ENCODE data around the gene POU4F3.

The POU4F3 gene

DNA sequence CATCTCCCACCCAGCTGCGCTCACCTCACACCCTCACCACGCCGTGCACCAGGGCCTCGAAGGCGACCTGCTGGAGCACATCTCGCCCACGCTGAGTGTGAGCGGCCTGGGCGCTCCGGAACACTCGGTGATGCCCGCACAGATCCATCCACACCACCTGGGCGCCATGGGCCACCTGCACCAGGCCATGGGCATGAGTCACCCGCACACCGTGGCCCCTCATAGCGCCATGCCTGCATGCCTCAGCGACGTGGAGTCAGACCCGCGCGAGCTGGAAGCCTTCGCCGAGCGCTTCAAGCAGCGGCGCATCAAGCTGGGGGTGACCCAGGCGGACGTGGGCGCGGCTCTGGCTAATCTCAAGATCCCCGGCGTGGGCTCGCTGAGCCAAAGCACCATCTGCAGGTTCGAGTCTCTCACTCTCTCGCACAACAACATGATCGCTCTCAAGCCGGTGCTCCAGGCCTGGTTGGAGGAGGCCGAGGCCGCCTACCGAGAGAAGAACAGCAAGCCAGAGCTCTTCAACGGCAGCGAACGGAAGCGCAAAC is 1.1 kb downstream of the POU4F3 start:
- DNase-seq (ENCODE audit: low read depth) = no peak

DNA sequence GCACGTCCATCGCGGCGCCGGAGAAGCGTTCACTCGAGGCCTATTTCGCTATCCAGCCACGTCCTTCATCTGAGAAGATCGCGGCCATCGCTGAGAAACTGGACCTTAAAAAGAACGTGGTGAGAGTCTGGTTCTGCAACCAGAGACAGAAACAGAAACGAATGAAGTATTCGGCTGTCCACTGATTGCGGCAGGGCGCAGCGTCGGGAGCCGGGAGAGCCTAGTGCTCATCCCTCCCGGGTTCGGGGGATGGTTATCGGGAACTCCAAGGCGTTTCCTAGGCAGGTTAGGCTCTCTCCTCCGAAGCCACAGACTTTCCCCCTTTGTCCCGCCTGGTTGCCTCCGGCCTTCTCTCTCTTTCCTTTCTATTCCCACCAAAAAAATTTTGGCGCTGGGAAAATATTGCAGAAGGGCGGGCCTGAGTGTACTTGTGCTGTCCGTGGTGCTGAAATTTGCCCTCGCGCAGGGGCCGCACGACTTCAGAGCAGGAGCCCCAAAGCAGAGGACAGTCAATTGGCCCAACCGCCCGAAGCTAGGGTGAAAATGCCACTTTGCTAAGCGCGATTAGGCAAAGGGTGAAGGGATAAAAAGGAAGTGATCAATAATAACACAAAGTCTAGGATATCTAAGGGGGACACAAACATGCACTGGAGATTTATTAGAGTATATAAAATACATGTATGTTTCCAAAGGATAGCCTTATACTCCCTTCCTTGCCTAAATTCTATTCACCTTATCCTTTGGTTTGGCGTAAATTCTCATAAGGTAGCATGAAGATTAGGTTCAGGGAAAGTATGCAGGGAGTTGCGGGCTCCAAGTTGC is 1.8 kb downstream of the POU4F3 start:
- DNase-seq (ENCODE audit: low read depth) = peak; percentile 10

DNA sequence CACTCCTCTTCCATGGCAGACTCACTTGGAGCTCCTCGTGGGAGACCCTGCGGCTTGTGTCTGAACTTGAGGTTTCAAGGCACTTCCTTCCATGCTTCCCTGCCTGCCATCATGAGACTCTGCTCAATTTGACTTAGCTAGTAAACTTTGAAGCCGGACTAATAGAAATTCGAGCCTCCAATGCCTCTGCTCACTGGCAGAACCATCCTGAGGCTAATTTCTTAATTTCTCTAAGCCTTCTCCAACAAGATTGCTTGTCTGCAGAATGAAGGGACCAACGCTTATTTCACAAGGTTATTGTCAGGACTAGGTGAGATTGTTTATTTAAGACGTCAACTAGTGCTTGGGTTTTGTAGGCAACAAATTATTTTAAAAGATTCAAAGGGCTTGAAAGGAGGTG is 3.2 kb downstream of the POU4F3 start:
- DNase-seq (ENCODE audit: low read depth) = no peak

DNA sequence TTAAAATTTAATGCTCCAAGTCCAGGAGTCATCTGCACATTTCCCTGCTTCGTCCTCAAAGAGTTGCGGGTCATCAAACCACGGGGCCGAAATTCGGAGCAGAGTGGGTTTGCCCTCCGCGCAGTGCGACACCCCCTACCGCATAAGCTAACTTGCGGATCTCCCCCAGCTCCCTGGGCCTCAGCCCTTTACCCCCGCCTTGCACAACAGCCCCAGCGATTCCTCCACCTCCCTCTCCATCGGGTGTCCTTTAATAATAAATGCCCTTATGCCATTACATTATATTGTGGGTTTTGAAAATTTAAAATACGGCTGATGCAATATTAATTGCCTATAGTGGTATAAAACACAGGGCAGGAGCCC is 3.9 kb downstream of the POU4F3 start:
- DNase-seq (ENCODE audit: low read depth) = no peak

DNA sequence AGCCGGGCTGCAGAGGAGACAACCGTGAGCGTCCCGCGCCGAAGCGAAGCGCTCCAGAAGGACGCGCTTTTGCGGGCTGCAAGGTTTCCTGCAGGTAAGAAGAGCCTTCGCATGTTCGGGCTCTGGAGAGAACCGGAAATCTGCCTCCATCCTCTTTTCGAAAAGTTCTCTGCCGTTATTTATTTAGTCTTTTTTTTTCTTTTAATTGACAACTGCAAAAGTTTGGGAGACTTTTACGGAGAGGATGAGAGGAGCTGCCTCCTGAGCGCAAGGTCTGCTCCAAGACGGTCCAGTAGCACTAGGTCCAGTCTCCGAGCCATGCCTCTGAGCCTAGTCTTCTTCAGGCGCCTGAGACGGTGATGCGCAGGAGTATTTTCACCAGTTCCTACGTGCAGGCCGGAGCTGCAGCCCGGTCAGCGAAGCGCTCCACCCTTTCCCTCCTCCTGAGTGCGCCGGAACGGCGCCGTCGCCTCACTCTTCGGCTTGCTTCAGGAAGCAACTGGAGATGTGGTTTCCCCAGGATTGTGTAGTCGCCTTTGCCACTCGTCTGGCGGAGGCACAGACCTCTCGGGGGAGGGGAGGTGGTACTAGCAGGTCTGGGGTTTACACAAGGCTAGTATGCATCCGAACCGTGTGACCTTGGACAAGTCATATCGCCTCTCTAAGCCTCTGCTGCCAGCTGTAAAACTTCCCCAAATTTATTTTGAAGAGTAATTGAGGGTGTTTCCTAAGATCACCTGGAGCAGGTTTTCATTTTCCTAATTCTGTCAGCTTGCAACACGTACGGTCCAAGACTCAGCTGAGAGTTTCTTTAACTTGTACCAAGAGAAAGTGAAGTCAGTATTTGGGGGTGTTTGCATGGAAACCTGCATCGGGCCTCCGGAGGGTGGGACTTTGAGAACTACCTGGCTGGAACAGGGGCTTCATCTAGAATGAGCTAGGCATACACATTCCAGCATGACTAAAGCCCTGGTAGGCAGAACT is 4.5 kb downstream of the POU4F3 start:
- DNase-seq (ENCODE audit: low read depth) = no peak

DNA sequence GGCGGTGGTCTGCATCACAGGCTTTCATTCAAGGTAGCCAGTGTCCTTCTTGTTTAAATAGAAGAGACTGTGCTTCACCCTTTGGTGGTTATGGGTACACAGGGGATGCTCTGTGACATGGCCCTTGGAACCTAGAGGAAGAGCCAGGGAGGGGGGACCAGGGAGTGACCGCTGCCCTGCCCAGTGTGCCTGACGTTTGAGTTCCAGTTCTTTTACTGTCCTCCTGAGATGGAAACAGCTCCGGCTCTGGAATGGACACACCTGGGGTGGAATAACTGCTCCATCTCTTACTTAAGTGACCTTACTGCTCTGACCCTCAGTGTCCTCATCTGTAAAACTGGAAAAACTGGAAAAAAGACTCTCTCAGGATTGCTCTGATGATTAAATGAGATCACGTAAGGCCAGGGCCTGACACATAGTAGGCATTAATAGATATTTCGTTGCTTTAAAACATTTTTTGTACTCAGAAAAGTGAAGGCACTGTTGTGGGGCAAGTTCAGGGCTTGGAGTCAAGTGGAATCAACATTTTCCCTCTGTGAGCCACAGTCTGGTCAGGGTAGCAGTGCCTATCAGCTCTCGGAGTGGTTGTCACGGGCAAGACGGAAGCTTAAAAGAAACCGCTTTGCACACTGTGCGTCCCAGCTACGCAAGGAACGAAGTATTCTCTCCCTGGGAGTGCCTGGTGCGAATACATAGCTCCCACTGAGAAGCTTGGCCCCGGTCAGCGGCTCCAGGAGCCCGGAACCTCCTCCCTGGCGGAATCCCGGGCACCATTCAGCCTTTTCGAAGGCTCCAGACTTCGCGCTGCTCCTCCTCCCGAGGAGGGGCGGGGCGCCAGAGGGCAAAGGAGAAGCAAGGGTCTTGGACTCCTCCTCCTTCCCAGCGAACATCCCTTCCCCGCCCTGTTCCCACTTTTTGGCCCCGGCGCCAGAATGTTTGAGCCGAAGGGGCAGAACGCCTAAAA is 5.8 kb downstream of the POU4F3 start:
- DNase-seq (ENCODE audit: low read depth) = no peak

DNA sequence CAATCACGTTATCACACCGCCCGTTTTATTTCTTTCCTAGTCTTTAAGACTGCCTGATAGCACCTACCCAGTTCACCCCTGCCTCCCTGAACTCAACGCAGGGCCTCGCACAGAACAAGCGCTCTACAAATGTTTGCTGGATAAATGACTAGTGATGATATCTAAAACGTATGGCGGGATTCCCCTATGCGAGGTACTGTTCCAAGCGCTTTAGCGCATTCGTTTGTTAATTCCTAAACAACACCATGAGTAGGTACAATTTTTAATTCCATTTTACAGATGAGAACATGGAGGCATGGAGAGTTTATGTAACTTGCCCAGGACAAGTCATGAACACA is 6.6 kb downstream of the POU4F3 start:
- no peak for DNase-seq (ENCODE audit: low read depth)

DNA sequence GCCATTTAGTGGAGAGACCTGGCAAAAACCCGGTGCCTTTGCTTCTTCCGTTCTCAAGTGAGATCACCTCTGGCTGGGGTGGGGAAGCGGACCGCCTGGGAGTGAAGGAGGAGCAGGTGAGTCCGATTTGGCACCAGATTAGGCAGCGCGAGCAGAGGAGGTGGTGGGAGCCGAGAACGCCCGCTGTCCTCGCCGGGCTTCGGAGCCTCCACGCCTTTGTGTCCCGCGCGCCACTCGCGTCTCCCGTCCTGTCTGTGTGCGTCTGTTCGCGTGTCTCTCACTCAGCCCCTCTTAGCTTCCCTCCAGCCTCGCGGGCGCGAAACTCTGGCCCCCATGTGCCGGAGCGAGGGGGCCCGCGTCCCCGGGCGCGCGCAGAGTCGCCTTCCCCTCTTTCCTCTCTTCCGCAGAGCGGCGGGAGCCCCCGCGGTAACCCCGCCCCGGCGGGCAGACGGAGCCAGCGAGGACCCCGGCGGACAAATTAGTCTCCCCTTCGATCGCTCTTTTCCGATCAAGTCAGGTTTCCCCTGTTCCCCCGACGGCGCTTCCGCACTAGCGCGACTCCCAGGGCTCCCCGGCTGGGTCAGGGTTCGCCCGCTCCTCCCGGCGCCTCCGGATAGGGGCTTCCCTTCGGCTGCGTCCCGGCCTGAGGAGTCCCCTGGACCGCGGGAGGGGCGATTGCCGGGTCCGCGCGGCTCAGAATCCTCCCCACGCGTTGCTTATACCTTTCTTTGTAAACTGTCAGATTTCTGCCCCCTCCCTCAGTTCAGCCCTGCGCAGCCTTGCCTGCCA is 7.1 kb downstream of the POU4F3 start:
- DNase-seq (ENCODE audit: low read depth) = no peak

DNA sequence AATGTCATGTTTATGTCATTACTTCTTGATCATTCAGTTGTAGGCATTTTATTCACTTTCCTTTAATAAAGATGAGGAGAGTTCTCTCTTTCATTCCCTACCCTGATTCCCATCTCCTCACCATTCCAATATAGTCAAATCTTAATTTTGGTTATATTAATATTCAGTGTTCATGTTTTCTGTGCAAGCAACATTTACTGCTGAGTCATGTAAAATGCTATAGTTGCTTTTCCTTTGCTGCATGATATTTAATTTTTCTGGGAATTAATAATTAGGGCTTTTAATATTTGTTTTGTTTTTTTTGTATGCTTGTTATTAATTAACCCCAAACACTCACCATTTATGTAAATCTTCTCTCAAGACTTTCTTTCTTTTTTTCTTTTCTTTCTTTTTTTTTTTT is 18.5 kb downstream of the POU4F3 start:
- DNase-seq (ENCODE audit: low read depth) = no peak

DNA sequence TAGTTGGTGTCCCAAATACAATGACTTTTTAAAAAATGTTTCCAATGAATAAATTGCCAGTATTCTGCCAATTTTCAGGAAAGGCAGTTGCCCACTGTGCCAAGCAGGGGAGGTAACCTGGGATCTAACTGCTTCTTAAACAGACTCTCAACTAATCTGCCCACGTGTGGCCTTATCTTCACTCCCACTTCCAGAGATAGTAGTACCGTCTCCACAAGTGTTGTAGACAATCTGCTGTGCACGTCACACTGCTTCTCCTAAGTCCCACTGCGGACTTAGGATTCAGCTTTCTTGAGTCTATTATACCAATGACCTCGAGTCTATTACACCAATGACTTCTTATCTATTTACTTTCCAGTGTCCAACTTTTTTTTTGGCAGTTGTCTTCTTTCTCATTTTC is 21.2 kb downstream of the POU4F3 start:
- DNase-seq (ENCODE audit: low read depth) = no peak

DNA sequence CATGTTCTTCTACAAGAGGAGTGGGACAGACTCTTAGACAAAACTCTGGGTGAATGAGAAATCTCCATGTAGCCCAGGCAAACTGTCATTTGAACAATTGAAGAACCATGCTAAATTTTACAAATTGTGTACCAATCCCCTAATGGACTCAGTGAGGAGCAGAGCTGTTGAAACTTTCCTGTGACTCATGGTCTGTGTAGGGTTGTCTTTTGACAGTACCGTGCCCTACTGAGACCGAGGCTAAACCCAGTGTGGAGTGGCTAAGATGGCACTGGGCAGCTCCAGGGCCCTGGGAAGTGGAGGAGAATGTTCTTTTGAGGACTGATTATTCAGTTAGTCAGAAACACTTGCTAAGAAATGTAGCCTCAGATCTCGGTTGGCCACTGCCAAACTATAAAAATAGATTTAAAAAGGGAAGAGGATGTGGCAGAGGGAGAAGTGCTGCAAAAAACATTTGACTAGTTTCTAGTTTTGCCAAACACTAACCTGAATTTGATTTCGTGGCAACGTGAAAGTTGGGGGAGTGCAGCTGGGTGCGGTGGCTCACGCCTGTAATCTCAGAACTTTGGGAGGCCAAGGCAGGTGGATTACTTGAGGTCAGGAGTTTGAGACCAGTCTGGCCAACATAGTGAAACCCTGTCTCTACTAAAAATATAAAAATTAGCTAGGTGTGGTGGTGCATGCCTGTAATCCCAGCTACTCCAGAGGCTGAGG is 24.7 kb downstream of the POU4F3 start:
- no peak for DNase-seq (ENCODE audit: low read depth)

DNA sequence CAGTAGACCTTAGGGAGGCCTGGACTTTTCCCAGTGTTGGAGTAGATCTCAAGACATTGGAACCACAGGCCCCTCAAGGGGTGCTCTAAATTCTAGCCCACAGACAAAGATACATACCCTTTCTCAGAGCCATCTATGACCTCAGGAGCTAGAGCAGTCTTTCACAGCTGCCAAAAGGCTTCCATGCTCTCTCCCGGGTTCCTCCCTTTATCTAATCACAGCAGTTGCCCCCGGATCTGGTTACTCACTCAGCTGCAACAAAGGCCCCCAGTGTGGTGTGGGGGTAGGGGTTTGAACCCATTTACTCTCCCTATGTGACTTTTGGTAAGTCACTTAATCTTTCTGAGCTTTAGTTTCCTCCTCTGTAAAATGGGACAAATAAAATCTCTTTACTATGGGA is 27.0 kb downstream of the POU4F3 start:
- no peak for DNase-seq (ENCODE audit: low read depth)

DNA sequence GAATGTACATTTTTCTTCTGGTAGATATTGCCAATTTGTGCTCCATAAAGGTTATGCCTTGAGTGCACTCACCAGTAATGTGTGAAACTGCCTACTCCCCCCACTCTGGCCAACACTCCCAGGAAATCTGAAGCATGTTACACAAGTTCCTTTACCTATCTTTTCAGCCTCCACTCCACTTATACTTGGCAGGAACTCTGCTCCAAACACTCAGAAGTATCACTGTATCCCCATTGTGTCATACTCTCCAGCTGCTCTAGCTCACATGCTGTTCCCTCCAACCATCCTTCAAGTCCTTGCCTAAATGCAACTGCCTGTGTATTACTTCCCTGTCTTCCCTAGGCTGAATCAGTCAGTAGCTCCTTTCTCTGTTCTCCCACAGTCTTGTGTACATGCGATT is 28.3 kb downstream of the POU4F3 start:
- DNase-seq (ENCODE audit: low read depth) = no peak

DNA sequence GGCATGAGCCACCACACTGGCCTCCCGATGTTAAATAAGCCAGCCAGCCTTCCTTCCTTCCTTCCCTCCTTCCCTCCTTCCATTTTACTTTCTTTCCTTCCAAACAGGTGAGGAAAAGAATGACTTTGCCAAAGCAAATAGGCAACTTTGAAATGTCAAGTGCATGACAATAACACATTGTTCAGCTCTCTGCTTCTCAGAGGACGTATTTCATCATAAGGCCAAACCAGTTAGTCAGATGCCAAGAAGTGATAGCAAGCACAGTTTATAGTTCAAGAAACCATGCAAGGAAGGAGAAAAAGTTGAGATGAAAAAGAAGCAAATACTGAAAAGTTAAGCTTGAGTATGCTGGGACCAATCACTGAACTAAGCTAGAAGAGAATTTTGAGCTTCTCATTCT is 29.5 kb downstream of the POU4F3 start:
- DNase-seq (ENCODE audit: low read depth) = no peak

DNA sequence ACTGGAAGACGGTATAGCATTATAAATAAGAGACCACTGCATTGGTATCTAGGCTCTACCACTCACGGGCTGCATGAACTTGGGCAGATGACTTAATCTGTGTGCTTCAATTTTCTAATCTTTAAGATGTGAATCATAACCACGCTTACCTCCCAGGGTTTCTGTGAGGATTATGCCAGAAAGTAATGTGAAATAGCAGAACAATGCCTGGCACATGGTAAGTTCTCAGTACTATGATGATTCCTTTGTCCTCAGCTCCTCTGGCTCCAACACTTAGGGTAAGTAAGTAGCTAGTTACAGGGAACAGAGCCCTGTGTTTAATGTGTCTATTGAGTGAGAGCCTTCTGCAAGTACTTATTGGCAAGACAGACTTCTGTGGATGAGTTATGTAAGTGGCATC is 31.1 kb downstream of the POU4F3 start:
- peak; percentile 44 for DNase-seq (ENCODE audit: low read depth)

DNA sequence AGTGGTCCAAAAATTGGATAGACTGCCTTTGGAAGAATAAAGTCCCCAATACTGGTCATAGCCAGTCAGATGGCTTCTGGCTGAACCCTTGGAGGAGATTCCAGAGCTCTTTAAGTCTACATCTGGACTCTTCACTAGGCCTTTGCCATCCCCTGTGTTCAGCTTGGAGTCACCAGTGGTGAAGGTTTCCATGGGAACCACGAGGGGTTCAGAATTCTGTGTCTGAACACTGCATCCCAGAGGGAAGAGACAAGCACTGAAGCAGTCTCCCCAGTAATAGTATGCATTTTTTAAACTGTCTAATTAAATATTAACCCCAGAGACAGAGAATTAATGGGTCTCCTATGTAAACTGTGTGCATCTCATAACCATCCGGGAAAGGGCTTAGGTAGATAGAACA is 38.2 kb downstream of the POU4F3 start:
- no peak for DNase-seq (ENCODE audit: low read depth)

DNA sequence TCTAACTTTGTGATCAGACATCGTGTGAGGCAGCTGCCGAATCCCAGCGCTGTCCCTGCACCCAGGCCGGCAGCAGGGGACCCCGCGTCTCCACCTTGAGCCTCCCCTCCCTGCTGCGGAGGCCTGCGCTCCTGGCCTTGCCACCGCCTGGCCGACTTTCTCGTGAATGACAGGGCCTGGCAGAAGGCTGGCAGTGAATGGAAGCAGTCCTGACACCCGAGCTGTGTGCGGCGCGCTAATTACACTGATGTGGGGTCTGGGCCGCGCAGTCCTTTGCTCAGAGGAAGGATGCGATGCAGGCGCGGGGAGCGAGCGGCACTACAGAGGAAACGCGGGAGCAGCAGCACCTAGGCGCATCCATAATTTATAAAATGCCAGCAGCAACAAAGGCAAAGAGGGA is 40.3 kb downstream of the POU4F3 start:
- no peak for DNase-seq (ENCODE audit: low read depth)

DNA sequence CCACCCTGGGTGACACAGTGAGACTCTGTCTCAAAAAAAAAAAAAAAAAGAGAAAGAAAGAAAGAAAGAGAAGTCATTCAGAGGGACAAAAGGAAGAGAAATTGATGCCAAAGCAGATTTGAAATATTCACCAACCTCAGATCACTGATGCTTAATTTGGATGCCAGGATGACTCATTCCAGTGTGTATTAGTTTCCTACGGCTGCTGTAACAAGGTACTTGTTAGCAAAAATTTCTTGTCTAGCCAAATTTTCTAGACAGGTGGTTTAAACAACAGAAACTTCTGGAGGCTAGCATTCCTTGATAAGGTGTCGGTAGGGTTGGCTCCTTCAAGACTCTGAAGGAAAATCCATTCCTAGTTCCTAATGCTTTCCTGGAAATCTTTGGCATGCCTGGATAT is 42.1 kb downstream of the POU4F3 start:
- DNase-seq (ENCODE audit: low read depth) = no peak

DNA sequence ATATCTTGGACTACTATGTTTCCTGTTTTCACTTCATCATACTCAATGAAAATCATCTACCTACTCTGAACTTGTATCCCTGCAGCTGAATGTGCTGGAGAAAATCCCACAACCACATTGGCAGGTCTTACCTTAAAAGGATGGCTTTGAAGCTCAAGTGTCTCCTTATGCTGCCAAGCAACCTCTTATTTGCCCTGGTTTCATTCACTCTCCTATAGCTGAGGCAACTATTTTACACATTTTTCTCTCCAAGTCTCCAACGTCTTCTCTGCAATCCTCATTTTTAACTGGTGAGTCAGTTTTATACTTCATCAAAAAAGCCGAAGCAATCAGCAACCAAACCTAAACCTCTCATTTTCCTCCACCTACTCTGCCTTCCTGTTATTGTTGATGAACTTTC is 49.7 kb downstream of the POU4F3 start:
- no peak for DNase-seq (ENCODE audit: low read depth)

DNA sequence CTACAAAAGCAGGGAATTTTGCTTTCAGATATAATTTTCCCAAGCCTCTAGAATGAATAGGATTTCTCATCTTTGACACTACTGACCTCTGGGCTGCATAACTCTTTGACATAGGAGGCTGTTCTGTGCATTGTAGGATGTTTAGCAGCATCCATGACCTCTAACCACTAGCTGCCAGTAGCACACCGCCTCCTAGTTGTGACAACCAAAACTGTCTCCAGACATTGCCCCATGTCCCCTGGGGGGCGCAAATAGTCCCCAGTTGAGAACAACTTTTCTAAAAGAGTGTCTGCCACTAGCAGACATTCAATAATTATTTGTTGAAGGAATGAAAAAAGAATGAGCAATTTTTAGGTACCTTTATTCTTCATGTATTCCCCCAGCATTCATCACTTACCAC is 51.8 kb downstream of the POU4F3 start:
- no peak for DNase-seq (ENCODE audit: low read depth)

Data from non-pigmented ciliary epithelial cell (primary cell).